HepG2 (cell line): ENCODE data around the gene GPR119. TPM values are rescaled to one million over a fixed set of nuclear protein-coding genes. Genes with fewer than 3 reads are reported as not detected.
A peak's percentile ranks its signal among the peaks of the same experiment; 100 is the strongest.

Source experiments
- ATAC-seq: fragments of 200-7000 bp; cut with Tn5 transposase; 3 replicates; pipeline ENCODE4 v1.9.1; 2020; ENCODE audit warnings: mild to moderate bottlenecking, moderate library complexity
- BruUV-seq: library from RNA; stranded (reverse); fragments of 400-500 nt; replicated peaks from 2 replicates; lab custom pipeline; 2021; lab: Mats Ljungman, UMichigan
- CTCF ChIA-PET: fragments of 300-600 bp; formaldehyde crosslinking; extraction: SDS; loops from one replicate; lab custom pipeline; 2021; ENCODE audit warnings: low total read pairs, inconsistent platforms, low intra/inter-chr PET ratio; lab: Yijun Ruan, JAX
- POLR2A ChIA-PET: fragments of 350-600 bp; sonication (Branson Sonifier 250); formaldehyde crosslinking; loops from one replicate; lab custom pipeline; 2020; ENCODE audit warnings: antibody characterized with exemption, inconsistent platforms; lab: Yijun Ruan, JAX
- DNase-seq: peaks from one replicate; pipeline ENCODE4 v3.0.0-alpha.2; 2015; ENCODE audit warnings: low spot score
- FAIRE-seq: peaks from 3 replicates; lab custom pipeline; 2011; peaks lifted over from hg19 to GRCh38; lab: Jason Lieb, UNC
- H2AFZ ChIP-seq: one replicate; pipeline ENCODE4 v1.6.1; 2011; ENCODE audit warnings: low read length, inconsistent platforms
- H3K27ac ChIP-seq: fragments of 300-600 bp; 3 replicates; pipeline ENCODE4 v1.8.0; 2011; ENCODE audit warnings: mixed run types, mild to moderate bottlenecking, mixed read lengths, low read length, inconsistent platforms; ENCODE audit not compliant: insufficient read depth; ENCODE audit errors: extremely low read length
- H3K27me3 ChIP-seq, 2 experiments: fragments of 200-600 bp in 1 of 2; 2 replicates in 1 of 2; 3 replicates in 1 of 2; pipeline versions ENCODE4 v1.6.0 to v1.8.0; 2011; ENCODE audit warnings: low read length in 2 of 2, mild to moderate bottlenecking in 2 of 2, moderate library complexity in 2 of 2, inconsistent platforms in 1 of 2; ENCODE audit not compliant: insufficient read depth in 2 of 2, control insufficient read depth in 1 of 2
- H3K36me3 ChIP-seq, 2 experiments: fragments of 200-600 bp in 1 of 2; replicated peaks in 1 of 2; 2 replicates in 1 of 2; 3 replicates in 1 of 2; pipeline versions ENCODE4 v1.5.1 to v1.8.0; 2011; ENCODE audit warnings: low read length in 2 of 2, inconsistent platforms in 1 of 2; ENCODE audit not compliant: insufficient read depth in 2 of 2, control insufficient read depth in 1 of 2
- H3K4me1 ChIP-seq: 2 replicates; pipeline ENCODE4 v1.5.1; 2012; ENCODE audit warnings: low read length, inconsistent platforms; ENCODE audit not compliant: insufficient read depth
- H3K4me2 ChIP-seq: 2 replicates; pipeline ENCODE4 v1.6.0; 2011; ENCODE audit warnings: low read depth, low read length, inconsistent platforms
- H3K4me3 ChIP-seq, 3 experiments: fragments of 200-600 bp in 1 of 3; sonication (generic), shearing (Covaris generic) in 1 of 3; replicated peaks in 1 of 3; 2 replicates each; pipeline ENCODE4 v1.5.1; 2011 to 2016; ENCODE audit warnings: low read length in 3 of 3, inconsistent platforms in 2 of 3, low read depth in 2 of 3, mild to moderate bottlenecking in 2 of 3, control low read depth in 1 of 3, mixed read lengths in 1 of 3; ENCODE audit not compliant: insufficient read depth in 1 of 3
- H3K79me2 ChIP-seq: one replicate; pipeline ENCODE4 v1.6.1; 2011; ENCODE audit warnings: low read length, inconsistent platforms; ENCODE audit not compliant: insufficient read depth
- H3K9ac ChIP-seq: 2 replicates; pipeline ENCODE4 v1.6.0; 2011; ENCODE audit warnings: mild to moderate bottlenecking, low read depth, low read length, inconsistent platforms; ENCODE audit not compliant: insufficient read depth
- H3K9me3 ChIP-seq: 2 replicates; pipeline ENCODE4 v1.5.1; 2012; ENCODE audit warnings: mild to moderate bottlenecking, low read length
- H4K20me1 ChIP-seq: 2 replicates; pipeline ENCODE4 v1.6.0; 2011; ENCODE audit warnings: inconsistent platforms, mild to moderate bottlenecking, low read length, moderate library complexity; ENCODE audit not compliant: insufficient read depth
- AKNA ChIP-seq: sonication (generic); formaldehyde crosslinking; IDR thresholded peaks from 2 replicates; pipeline ENCODE4 v1.4.0; 2020; ENCODE audit warnings: missing genetic modification reagents, borderline replicate concordance
- ARID2 ChIP-seq: sonication (generic); formaldehyde crosslinking; IDR thresholded peaks from 2 replicates; pipeline ENCODE4 v1.8.1; 2022; ENCODE audit warnings: mild to moderate bottlenecking, missing genetic modification reagents, borderline replicate concordance
- CENPX ChIP-seq: sonication (generic); formaldehyde crosslinking; IDR thresholded peaks from 2 replicates; pipeline ENCODE4 v1.9.0; 2021; ENCODE audit warnings: mild to moderate bottlenecking, missing genetic modification reagents, moderate library complexity
- CHD2 ChIP-seq: IDR thresholded peaks from 2 replicates; pipeline ENCODE4 v1.6.1; 2011; ENCODE audit warnings: low read depth, low read length, improper control_type of control experiment
- FLYWCH1 ChIP-seq: sonication (generic); formaldehyde crosslinking; IDR thresholded peaks from 2 replicates; pipeline ENCODE4 v1.8.1; 2023; ENCODE audit warnings: mild to moderate bottlenecking, missing genetic modification reagents
- FOXA1 ChIP-seq, 2 experiments: fragments of 450-650 bp in 1 of 2; sonication (generic) in 1 of 2; formaldehyde crosslinking in 1 of 2; IDR thresholded peaks; 2 replicates each; pipeline versions ENCODE4 v1.4.0 to v1.6.1; 2016 to 2020; ENCODE audit warnings: missing genetic modification reagents in 1 of 2
- HMG20A ChIP-seq: IDR thresholded peaks from 2 replicates; pipeline ENCODE4 v1.6.1; 2016; ENCODE audit warnings: borderline replicate concordance
- NFRKB ChIP-seq: fragments of 450-650 bp; IDR thresholded peaks from 2 replicates; pipeline ENCODE4 v1.6.1; 2017
- POGZ ChIP-seq: sonication (generic); formaldehyde crosslinking; IDR thresholded peaks from 2 replicates; pipeline ENCODE4 v1.4.0; 2020; ENCODE audit warnings: mild to moderate bottlenecking, missing genetic modification reagents
- SAP130 ChIP-seq: IDR thresholded peaks from 2 replicates; pipeline ENCODE4 v1.6.1; 2016; ENCODE audit warnings: low read depth
- SCMH1 ChIP-seq: sonication (generic); formaldehyde crosslinking; IDR thresholded peaks from 2 replicates; pipeline ENCODE4 v1.9.0; 2021; ENCODE audit warnings: missing genetic modification reagents, mild to moderate bottlenecking, borderline replicate concordance
- SRF ChIP-seq: IDR thresholded peaks from 2 replicates; pipeline ENCODE4 v1.6.1; 2011; ENCODE audit warnings: mild to moderate bottlenecking, low read depth, low read length, moderate library complexity
- ZBTB38 ChIP-seq: sonication (generic); formaldehyde crosslinking; IDR thresholded peaks from 2 replicates; pipeline ENCODE4 v1.5.1; 2020; ENCODE audit warnings: mild to moderate bottlenecking, missing genetic modification reagents
- ZFP62 ChIP-seq: sonication (generic); formaldehyde crosslinking; IDR thresholded peaks from 2 replicates; pipeline ENCODE4 v1.4.0; 2020; ENCODE audit warnings: missing genetic modification reagents
- ZNF333 ChIP-seq: sonication (generic); formaldehyde crosslinking; IDR thresholded peaks from 2 replicates; pipeline ENCODE4 v1.4.0; 2020; ENCODE audit warnings: mild to moderate bottlenecking, missing genetic modification reagents, borderline replicate concordance
- ZNF383 ChIP-seq: sonication (generic); formaldehyde crosslinking; IDR thresholded peaks from 2 replicates; pipeline ENCODE4 v1.4.0; 2020; ENCODE audit warnings: missing genetic modification reagents, mild to moderate bottlenecking, borderline replicate concordance
- ZNF672 ChIP-seq: sonication (generic); formaldehyde crosslinking; IDR thresholded peaks from 2 replicates; pipeline ENCODE4 v1.8.1; 2022; ENCODE audit warnings: missing genetic modification reagents
- ZNF883 ChIP-seq: sonication (generic); formaldehyde crosslinking; IDR thresholded peaks from 2 replicates; pipeline ENCODE4 v1.5.1; 2020; ENCODE audit warnings: mild to moderate bottlenecking, missing genetic modification reagents; ENCODE audit errors: not compliant biosample characterization
- WGBS: methylation state at CpG from one replicate; pipeline ENCODE4 v1.1.6; 2017; ENCODE audit warnings: low lambda C conversion rate; 5-methylcytosine and 5-hydroxymethylcytosine counted together
- in situ Hi-C: cut with HindIII; loops from 2 replicates; pipeline ENCODE4 v1.10.0; 2017; ENCODE audit warnings: low pct_unique_long_range_greater_than_20kb; ENCODE audit not compliant: extremely low pct_ligation_motif_present
- intact Hi-C: fragments of 100-400 bp; cut with micrococcal nuclease; formaldehyde crosslinking; loops from one replicate; pipeline ENCODE4 v1.10.0; 2022; ENCODE audit not compliant: unreplicated experiment
- polyA plus RNA-seq, 8 experiments: library from polyadenylated mRNA; depleted of rRNA in 3 of 8; stranded (reverse) in 7 of 8; unstranded in 1 of 8; fragments of >200 nt; fragmentation: Illumina TruSeq in 4 of 8; extraction: Trizol in 4 of 8; gene quantifications; 2 replicates each; pipeline versions ENCODE4 v1.2.1 to v1.2.3, GENCODE V29; 2011 to 2016; ENCODE audit warnings: low read depth in 4 of 8, missing spikeins in 1 of 8, mixed read lengths in 1 of 8; ENCODE audit not compliant: insufficient read depth in 1 of 8
- total RNA-seq, 5 experiments: library from RNA; depleted of rRNA; stranded (reverse); fragments of >200 nt; fragmentation: Illumina TruSeq; extraction: Trizol; gene quantifications; 2 replicates each; pipeline ENCODE4 v1.2.3, GENCODE V29; 2016; ENCODE audit warnings: low read depth in 1 of 5
- TF ChIP-seq, protein P1 (sequence below): sonication (generic); formaldehyde crosslinking; IDR thresholded peaks from 2 replicates; pipeline ENCODE4 v1.5.0; 2020; ENCODE audit warnings: mild to moderate bottlenecking, missing genetic modification reagents

The GPR119 gene
- total and polyA plus RNA-seq, 2 of the 13 experiments (the other 11 are each of a cell fraction or from before 2014, with no cell fraction given) = 2.6 to 5.5 TPM

GRCh38 chrX:130339408-130340222, 45.9 kb downstream of the GPR119 start, which contains the start of gene SLC25A14:
SLC25A14 (plus strand) TSS chrX:130339919; CDS start chrX:130340279, 360 bp downstream.
- Histone ChIP-seq H3K36me3 (no peaks in the 10 kb centered on the region), H3K27me3 (no peaks in the 10 kb centered on the region), H3K9ac (peak within 1 kb of the TSS; percentile 81), H4K20me1 (no peaks in the 10 kb centered on the region), H3K9me3 (no peaks in the 10 kb centered on the region), H3K79me2 (no peaks in the 10 kb centered on the region), H3K27ac (peak within 1 kb of the TSS; percentile 70), H3K4me1 (peaks cover 7% of the 10 kb centered on the region), H3K4me2 (peak within 1 kb of the TSS; percentile 76), H2AFZ (peak within 1 kb of the TSS; percentile 54), H3K4me3 (peak within 1 kb of the TSS; percentile 71 to 79 (median 78))
- in situ Hi-C loops (no loop called here), intact Hi-C loops (no loop called here)
- ATAC-seq (peak; percentile 99), DNase-seq (peak; percentile 76), FAIRE-seq (peak; percentile 92)
- WGBS = 1% methylated on average over 26 of the region's 55 CpGs
- POLR2A ChIA-PET = no interaction called here
- no TSS peak for BruUV-seq
- CTCF ChIA-PET = no interaction called here
- TF ChIP-seq FLYWCH1 (CRISPR knock-in tag) = no peak
- peak; percentile 97 for TF ChIP-seq SAP130 (CRISPR knock-in tag)
- peak; percentile 46; the same call in 1 of the 2 replicates for TF ChIP-seq POGZ
- TF ChIP-seq, protein P1, sequence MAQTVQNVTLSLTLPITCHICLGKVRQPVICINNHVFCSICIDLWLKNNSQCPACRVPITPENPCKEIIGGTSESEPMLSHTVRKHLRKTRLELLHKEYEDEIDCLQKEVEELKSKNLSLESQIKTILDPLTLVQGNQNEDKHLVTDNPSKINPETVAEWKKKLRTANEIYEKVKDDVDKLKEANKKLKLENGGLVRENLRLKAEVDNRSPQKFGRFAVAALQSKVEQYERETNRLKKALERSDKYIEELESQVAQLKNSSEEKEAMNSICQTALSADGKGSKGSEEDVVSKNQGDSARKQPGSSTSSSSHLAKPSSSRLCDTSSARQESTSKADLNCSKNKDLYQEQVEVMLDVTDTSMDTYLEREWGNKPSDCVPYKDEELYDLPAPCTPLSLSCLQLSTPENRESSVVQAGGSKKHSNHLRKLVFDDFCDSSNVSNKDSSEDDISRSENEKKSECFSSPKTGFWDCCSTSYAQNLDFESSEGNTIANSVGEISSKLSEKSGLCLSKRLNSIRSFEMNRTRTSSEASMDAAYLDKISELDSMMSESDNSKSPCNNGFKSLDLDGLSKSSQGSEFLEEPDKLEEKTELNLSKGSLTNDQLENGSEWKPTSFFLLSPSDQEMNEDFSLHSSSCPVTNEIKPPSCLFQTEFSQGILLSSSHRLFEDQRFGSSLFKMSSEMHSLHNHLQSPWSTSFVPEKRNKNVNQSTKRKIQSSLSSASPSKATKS (CRISPR knock-in tag) = no peak
- no peak for TF ChIP-seq CHD2
- TF ChIP-seq ZNF672 (CRISPR knock-in tag) = no peak
- TF ChIP-seq CENPX (CRISPR knock-in tag) = no peak
- TF ChIP-seq ZFP62 (CRISPR knock-in tag) = no peak
- TF ChIP-seq SCMH1 (CRISPR knock-in tag) = no peak
- no peak for TF ChIP-seq SRF
- no peak for TF ChIP-seq AKNA (CRISPR knock-in tag)
- TF ChIP-seq ZBTB38 (CRISPR knock-in tag) = no peak
- no peak for TF ChIP-seq ARID2 (CRISPR knock-in tag)
- no peak for TF ChIP-seq ZNF333 (CRISPR knock-in tag)
- no peak for TF ChIP-seq ZNF883 (CRISPR knock-in tag)
- no peak for TF ChIP-seq ZNF383
- no peak for TF ChIP-seq FOXA1 (IDR thresholded peaks at IDR 0.05)
- no peak for TF ChIP-seq FOXA1 (CRISPR knock-in tag; IDR thresholded peaks at IDR 0.05)
- no peak for TF ChIP-seq NFRKB
- TF ChIP-seq HMG20A = no peak
